ENCODE measurements around the gene ZFP36L2.

GRCh38 chr2:43190311-43191052, 35.9 kb downstream of the ZFP36L2 start:
- TF ChIP-seq EZH2 (IDR thresholded peaks at IDR 0.05) = no peak
- no peak for TF ChIP-seq FOXP2 (optimal IDR thresholded peaks at IDR 0.05; ENCODE audit: control extremely low read depth, extremely low read length, insufficient read depth)
